HG03342 (cell line): ENCODE measurements around the gene ABCC3.

Source experiments
- ATAC-seq: cut with Tn5 transposase; IDR thresholded peaks from one replicate; pipeline ENCODE4 v1.9.1; 2021; ENCODE audit warnings: mild to moderate bottlenecking, moderate library complexity; ENCODE audit not compliant: unreplicated experiment

The ABCC3 gene

DNA sequence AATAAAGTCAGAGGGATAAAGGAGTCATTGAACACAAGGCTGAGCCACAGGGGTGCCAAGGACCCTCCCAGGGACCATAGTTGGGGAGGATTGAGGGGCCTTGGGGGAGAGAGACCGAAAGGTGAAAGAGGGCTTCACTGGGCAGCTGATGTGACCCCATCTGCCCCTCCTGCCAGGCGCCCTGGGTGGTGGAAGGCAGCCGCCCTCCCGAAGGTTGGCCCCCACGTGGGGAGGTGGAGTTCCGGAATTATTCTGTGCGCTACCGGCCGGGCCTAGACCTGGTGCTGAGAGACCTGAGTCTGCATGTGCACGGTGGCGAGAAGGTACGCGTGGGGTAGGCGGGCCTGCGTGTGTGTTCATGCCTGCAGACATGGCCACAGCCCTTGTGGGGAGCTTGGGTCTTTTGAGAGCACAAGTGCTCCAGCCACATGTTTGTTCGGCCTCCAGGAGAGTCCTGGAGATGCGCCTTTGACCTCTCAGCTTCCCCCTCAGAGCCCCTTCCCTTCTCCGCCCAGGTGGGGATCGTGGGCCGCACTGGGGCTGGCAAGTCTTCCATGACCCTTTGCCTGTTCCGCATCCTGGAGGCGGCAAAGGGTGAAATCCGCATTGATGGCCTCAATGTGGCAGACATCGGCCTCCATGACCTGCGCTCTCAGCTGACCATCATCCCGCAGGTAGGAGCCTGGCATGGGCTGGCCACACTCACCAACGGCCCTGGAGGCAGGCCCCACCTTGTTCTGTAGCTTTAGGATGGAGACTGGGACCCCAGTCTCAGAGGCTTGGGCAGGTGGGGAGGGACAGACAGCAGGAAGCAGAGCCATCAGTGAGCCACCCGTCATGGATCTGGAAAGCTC, 49.0 kb downstream of the ABCC3 start:
- ATAC-seq, result no peak

DNA sequence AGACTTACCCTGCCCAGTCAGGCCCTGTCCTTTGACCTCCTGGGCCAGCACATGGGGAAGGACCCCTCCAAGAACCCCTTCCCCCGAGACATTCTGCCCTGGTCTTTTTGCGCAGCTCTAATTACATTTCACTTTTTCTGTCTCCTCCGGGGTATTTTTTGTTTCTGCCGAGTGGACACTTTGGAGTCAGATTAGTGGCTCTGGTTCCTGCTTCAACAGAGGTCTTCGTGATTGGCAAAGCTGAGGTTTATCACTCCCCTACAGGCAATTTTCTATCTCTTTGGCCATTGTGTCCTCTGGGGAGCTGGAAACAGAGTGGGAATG, 49.6 kb downstream of the ABCC3 start:
- no peak for ATAC-seq

GRCh38 chr17:50684612-50685333, 50.1 kb downstream of the ABCC3 start:
- no peak for ATAC-seq

GRCh38 chr17:50685334-50685665, 50.6 kb downstream of the ABCC3 start:
- no peak for ATAC-seq

GRCh38 chr17:50685691-50686493, 51.2 kb downstream of the ABCC3 start:
- ATAC-seq, result no peak

GRCh38 chr17:50686494-50687199, 52.0 kb downstream of the ABCC3 start:
- ATAC-seq, result no peak

- no peak for ATAC-seq
These were observed 52.8 kb downstream of the ABCC3 start for GRCh38 chr17:50687200-50688066.

DNA sequence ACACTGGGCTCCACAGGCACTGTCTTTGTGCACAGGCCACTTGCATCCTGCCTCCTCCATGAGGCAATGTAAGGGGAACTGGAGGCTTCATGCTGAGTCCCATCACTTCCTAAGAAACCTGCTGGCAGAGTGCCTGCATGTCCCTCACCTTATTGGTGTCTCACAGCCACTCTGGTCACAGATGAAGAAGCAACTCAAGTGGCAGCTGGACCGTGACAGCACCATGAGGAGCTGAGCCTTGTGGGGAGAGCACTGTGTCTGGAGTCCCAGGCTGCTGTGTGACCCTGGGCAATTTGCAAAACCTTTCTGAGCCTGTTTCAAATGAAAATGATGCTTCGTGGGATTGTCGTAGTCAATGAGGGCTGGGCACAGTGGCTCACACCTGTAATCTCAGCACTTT, 53.6 kb downstream of the ABCC3 start:
- ATAC-seq, result no peak

- no peak for ATAC-seq
These were observed 54.6 kb downstream of the ABCC3 start for GRCh38 chr17:50689251-50689650.

- no peak for ATAC-seq
These were observed 55.5 kb downstream of the ABCC3 start for GRCh38 chr17:50689956-50690886.

DNA sequence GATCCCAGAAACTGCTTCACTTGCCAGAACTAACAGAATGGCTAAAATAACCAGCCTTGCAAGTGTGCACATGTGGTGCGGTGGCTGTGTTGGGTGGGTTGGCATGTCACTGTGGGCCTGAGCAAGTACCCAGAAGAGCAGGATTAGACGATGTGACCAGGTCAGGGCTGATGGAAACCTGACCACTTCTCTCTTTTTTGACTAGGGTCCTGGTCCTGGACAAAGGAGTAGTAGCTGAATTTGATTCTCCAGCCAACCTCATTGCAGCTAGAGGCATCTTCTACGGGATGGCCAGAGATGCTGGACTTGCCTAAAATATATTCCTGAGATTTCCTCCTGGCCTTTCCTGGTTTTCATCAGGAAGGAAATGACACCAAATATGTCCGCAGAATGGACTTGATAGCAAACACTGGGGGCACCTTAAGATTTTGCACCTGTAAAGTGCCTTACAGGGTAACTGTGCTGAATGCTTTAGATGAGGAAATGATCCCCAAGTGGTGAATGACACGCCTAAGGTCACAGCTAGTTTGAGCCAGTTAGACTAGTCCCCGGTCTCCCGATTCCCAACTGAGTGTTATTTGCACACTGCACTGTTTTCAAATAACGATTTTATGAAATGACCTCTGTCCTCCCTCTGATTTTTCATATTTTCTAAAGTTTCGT, 56.3 kb downstream of the ABCC3 start:
- ATAC-seq, result no peak

- no peak for ATAC-seq
These were observed 57.1 kb downstream of the ABCC3 start for GRCh38 chr17:50691550-50692447.

GRCh38 chr17:50692448-50693035, 57.9 kb downstream of the ABCC3 start:
- no peak for ATAC-seq

GRCh38 chr17:50693036-50693682, 58.5 kb downstream of the ABCC3 start:
- no peak for ATAC-seq

GRCh38 chr17:50696365-50696879, 61.7 kb downstream of the ABCC3 start:
- ATAC-seq, result no peak

GRCh38 chr17:50697062-50697461, 62.4 kb downstream of the ABCC3 start:
- ATAC-seq, result no peak
